Bronchial smooth muscle cell (primary cell): ENCODE data around the gene OR2T8. TPM values are rescaled to one million over a fixed set of nuclear protein-coding genes. Genes with fewer than 3 reads are reported as not detected.

ENCODE experiments used
- total RNA-seq: library from RNA; depleted of rRNA; stranded (reverse); fragments of >200 nt; gene quantifications from 2 replicates; pipeline ENCODE4 v1.2.1, GENCODE V29; 2014

OR2T8 gene
- total RNA-seq, result not detected in 2 replicates

GRCh38 chr1:247919952-247920351 is at the start of gene OR2T8:
OR2T8 (plus strand) TSS chr1:247920252; CDS start chr1:247921018, 766 bp downstream.

GRCh38 chr1:247895163-247895637 is 24.9 kb upstream of the OR2T8 start, which contains the start of gene OR2W3:
OR2W3 (plus strand) TSS chr1:247895587; CDS start chr1:247895587, 0 bp downstream.

GRCh38 chr1:247924868-247925267 is 4.8 kb downstream of the OR2T8 start, which contains the start of gene OR2AJ1:
OR2AJ1 (plus strand) TSS chr1:247924889; CDS start chr1:247933769, 8,880 bp downstream.

GRCh38 chr1:247948558-247948957 is 28.5 kb downstream of the OR2T8 start, which contains the start of gene OR2L8:
OR2L8 (plus strand) TSS chr1:247948858; CDS start chr1:247948858, 0 bp downstream.

GRCh38 chr1:247964933-247965332 is 44.9 kb downstream of the OR2T8 start, which contains the start of gene OR2AK2:
OR2AK2 (plus strand) TSS chr1:247965233; CDS start chr1:247965377, 144 bp downstream.

Other genes with a start within 250 kb of the OR2T8 start
- not detected in 2 replicates for gene OR13G1, start 240.5 kb upstream of the OR2T8 start, total RNA-seq
- gene OR6F1, start 203.6 kb upstream of the OR2T8 start, total RNA-seq, result not detected in 2 replicates
- not detected in 2 replicates for gene OR14K1, start 181.6 kb upstream of the OR2T8 start, total RNA-seq
- not detected in 2 replicates for gene OR14A2, start 172.1 kb upstream of the OR2T8 start, total RNA-seq
- gene OR1C1, start 159.7 kb upstream of the OR2T8 start, total RNA-seq, result not detected in 2 replicates
- not detected in 2 replicates for gene OR14A16, start 96.1 kb upstream of the OR2T8 start, total RNA-seq
- gene OR11L1, start 78.4 kb upstream of the OR2T8 start, total RNA-seq, result not detected in 2 replicates
- gene TRIM58, start 63.1 kb upstream of the OR2T8 start, total RNA-seq, result not detected in 2 replicates
- not detected in 2 replicates for gene OR2W3, start 24.7 kb upstream of the OR2T8 start, total RNA-seq
- not detected in 2 replicates for gene OR2AJ1, start 4.6 kb downstream of the OR2T8 start, total RNA-seq
- not detected in 2 replicates for gene OR2L8, start 28.6 kb downstream of the OR2T8 start, total RNA-seq
- gene OR2AK2, start 45.0 kb downstream of the OR2T8 start, total RNA-seq, result not detected in 2 replicates
- under 0.01 TPM in 1 of 2 replicates, not detected in the other for gene OR2L5, start 93.4 kb downstream of the OR2T8 start, total RNA-seq
- not detected in 2 replicates for gene OR2L2, start 109.8 kb downstream of the OR2T8 start, total RNA-seq
- not detected in 2 replicates for gene OR2L3, start 126.6 kb downstream of the OR2T8 start, total RNA-seq
- gene OR2L13, start 174.9 kb downstream of the OR2T8 start, total RNA-seq, result not detected in 2 replicates
- not detected in 2 replicates for gene OR2M5, start 224.9 kb downstream of the OR2T8 start, total RNA-seq